ENCODE results near the gene SERPINA9. TPM values are rescaled to one million over a fixed set of nuclear protein-coding genes. Genes with fewer than 3 reads are reported as not detected.

The SERPINA9 gene
- total RNA-seq, 2 experiments from 2014 or later: not detected

DNA sequence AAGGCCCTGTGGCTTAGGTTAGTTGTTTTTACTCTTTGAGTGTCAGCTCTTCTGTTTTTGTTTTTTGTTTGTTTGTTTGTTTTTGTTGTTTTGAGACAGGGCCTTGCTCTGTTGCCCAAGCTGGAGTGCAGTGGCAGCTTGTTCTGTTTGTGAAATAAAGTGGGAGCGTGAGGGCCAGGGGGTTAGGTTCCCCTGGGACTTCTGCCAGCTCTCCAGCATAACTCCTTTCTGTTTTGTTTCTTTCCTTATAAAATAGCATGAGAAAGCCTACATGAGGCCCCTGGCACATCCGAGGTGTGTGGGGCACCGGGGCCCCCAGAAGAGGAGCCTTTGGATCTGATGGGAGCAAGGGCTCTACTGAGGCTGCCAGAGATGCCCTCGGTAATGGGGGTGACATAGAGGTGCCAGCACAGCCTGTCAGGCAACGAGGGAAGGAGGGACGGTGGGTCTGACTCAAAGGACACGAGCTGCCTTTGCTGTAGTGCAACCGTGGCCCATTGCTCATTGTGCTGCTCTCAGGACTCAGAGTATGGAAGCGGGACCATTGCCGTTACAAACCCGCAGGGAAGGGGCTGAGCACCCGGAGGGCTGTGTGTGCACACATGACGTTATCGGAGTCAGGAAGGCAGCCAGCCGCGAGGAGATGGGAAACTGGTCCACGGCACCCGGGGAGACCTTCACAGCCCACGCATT is 14.3 kb downstream of the SERPINA9 start:
- no peaks in the 10 kb centered on the region for H3K36me3 ChIP-seq (ENCODE audit: insufficient read depth, low read length)
- no peak overlapping the region for H3K4me2 ChIP-seq (ENCODE audit: low read length)
- H3K79me2 ChIP-seq (ENCODE audit: insufficient read depth, low read depth, low read length): no peaks in the 10 kb centered on the region
- POLR2A ChIA-PET: no interaction called here
- no peak overlapping the region for H3K27ac ChIP-seq (ENCODE audit: low read depth, low read length, poor library complexity, severe bottlenecking)
- CTCF ChIA-PET (ENCODE audit: unreplicated experiment): no interaction called here
- no peak for DNase-seq (ENCODE audit: low spot score)
- intact Hi-C loops (cut with micrococcal nuclease; ENCODE audit: unreplicated experiment): no loop called here
- H3K9me3 ChIP-seq (ENCODE audit: low read length): no peaks in the 10 kb centered on the region
- no peaks in the 10 kb centered on the region for H3K9me2 ChIP-seq (ENCODE audit: insufficient read depth, low read length)
- no peak overlapping the region for H2AFZ ChIP-seq (ENCODE audit: low read length)
- H3K4me1 ChIP-seq (ENCODE audit: insufficient read depth, low read length, poor library complexity, severe bottlenecking): no peaks in the 10 kb centered on the region
- no TSS peak for BruUV-seq (replicated peaks)
- TF ChIP-seq EZH2phosphoT487 (IDR thresholded peaks at IDR 0.05; ENCODE audit: borderline replicate concordance, low read depth, low read length): no peak
- TF ChIP-seq, protein P1, sequence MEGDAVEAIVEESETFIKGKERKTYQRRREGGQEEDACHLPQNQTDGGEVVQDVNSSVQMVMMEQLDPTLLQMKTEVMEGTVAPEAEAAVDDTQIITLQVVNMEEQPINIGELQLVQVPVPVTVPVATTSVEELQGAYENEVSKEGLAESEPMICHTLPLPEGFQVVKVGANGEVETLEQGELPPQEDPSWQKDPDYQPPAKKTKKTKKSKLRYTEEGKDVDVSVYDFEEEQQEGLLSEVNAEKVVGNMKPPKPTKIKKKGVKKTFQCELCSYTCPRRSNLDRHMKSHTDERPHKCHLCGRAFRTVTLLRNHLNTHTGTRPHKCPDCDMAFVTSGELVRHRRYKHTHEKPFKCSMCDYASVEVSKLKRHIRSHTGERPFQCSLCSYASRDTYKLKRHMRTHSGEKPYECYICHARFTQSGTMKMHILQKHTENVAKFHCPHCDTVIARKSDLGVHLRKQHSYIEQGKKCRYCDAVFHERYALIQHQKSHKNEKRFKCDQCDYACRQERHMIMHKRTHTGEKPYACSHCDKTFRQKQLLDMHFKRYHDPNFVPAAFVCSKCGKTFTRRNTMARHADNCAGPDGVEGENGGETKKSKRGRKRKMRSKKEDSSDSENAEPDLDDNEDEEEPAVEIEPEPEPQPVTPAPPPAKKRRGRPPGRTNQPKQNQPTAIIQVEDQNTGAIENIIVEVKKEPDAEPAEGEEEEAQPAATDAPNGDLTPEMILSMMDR (conservative IDR thresholded peaks at IDR 0.05; ENCODE audit: low read length): no peak
- H3K4me3 ChIP-seq (ENCODE audit: low read depth, low read length, poor library complexity, severe bottlenecking): no peak overlapping the region
- H4K20me1 ChIP-seq (ENCODE audit: insufficient read depth, low read length): no peaks in the 10 kb centered on the region

DNA sequence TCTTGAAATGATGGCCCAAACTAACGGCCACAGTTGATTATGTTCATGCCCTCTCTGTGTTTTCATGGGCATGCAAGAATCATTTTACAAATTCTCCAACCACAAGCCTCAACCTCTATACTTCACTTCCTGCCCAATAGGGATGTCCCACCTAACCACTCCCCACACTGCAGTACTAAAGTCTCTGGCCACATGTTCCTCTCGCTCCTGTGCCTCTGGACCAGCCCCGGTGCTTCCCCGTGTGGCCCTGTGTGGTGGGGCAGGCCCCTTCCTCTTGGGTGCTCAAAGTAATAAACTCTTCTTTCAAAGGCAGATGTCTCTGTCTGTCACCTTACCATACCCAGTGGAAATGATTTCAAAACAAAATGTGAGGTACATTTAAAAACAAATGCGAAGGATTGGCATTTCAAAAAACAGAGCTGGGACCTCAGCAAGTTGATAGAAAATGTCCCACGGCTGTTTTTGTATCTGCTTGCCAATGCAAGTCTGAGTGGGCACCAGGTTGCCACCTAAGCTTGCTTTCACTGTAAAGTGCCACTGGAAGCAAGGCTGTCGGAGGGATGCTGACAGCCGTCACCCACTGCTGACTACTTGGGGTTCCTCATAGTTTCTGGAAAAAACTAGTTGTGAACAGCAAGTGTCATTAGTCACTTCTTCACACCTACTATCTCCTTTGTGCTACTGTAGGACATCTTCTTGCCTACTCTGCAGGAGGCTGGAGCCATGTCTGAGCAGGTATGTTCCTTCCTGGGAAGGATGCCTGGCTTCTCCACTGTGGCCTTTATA is 15.2 kb downstream of the SERPINA9 start:
- CTCF ChIA-PET (ENCODE audit: unreplicated experiment): no interaction called here
- H3K27ac ChIP-seq (ENCODE audit: low read depth, low read length, poor library complexity, severe bottlenecking): no peak overlapping the region

More for the DNA sequence above, 15.2 kb downstream of the SERPINA9 start:
- no peak for TF ChIP-seq EZH2phosphoT487 (IDR thresholded peaks at IDR 0.05; ENCODE audit: borderline replicate concordance, low read depth, low read length)
- TF ChIP-seq, protein P1 (conservative IDR thresholded peaks at IDR 0.05; ENCODE audit: low read length): no peak
- no peaks in the 10 kb centered on the region for H4K20me1 ChIP-seq (ENCODE audit: insufficient read depth, low read length)
- intact Hi-C loops (cut with micrococcal nuclease; ENCODE audit: unreplicated experiment): no loop called here
- no peak overlapping the region for H2AFZ ChIP-seq (ENCODE audit: low read length)
- H3K79me2 ChIP-seq (ENCODE audit: insufficient read depth, low read depth, low read length): no peaks in the 10 kb centered on the region
- no peaks in the 10 kb centered on the region for H3K9me2 ChIP-seq (ENCODE audit: insufficient read depth, low read length)
- no TSS peak for BruUV-seq (replicated peaks)
- H3K36me3 ChIP-seq (ENCODE audit: insufficient read depth, low read length): no peaks in the 10 kb centered on the region
- no peak overlapping the region for H3K4me3 ChIP-seq (ENCODE audit: low read depth, low read length, poor library complexity, severe bottlenecking)
- no peaks in the 10 kb centered on the region for H3K9me3 ChIP-seq (ENCODE audit: low read length)
- DNase-seq (ENCODE audit: low spot score): no peak
- no peak overlapping the region for H3K4me2 ChIP-seq (ENCODE audit: low read length)
- H3K4me1 ChIP-seq (ENCODE audit: insufficient read depth, low read length, poor library complexity, severe bottlenecking): no peaks in the 10 kb centered on the region
- POLR2A ChIA-PET: no interaction called here
